HG03558 (cell line): Measurements from ENCODE around the gene ASTN1.

ENCODE experiments used
- ATAC-seq: cut with Tn5 transposase; IDR thresholded peaks from one replicate; pipeline ENCODE4 v1.9.1; 2021; ENCODE audit warnings: moderate number of reproducible peaks; ENCODE audit not compliant: unreplicated experiment; ENCODE audit errors: extremely low read depth

Gene ASTN1

GRCh38 chr1:177001556-177001955, 163.0 kb downstream of the ASTN1 start:
- ATAC-seq: no peak

- ATAC-seq: no peak
Observed at GRCh38 chr1:176998183-176998795, 166.2 kb downstream of the ASTN1 start.

- no peak for ATAC-seq
Observed at GRCh38 chr1:176996456-176997090, 167.9 kb downstream of the ASTN1 start.

GRCh38 chr1:176994931-176995596, 169.4 kb downstream of the ASTN1 start:
- ATAC-seq: no peak

GRCh38 chr1:176993587-176993986, 170.9 kb downstream of the ASTN1 start:
- ATAC-seq: no peak

GRCh38 chr1:176989754-176990153, 174.8 kb downstream of the ASTN1 start:
- no peak for ATAC-seq

- no peak for ATAC-seq
Observed at GRCh38 chr1:176989023-176989422, 175.5 kb downstream of the ASTN1 start.

GRCh38 chr1:176987016-176987415, 177.5 kb downstream of the ASTN1 start:
- ATAC-seq: no peak

GRCh38 chr1:176983731-176984130, 180.8 kb downstream of the ASTN1 start:
- no peak for ATAC-seq

GRCh38 chr1:176976771-176977170, 187.7 kb downstream of the ASTN1 start:
- ATAC-seq: no peak

- ATAC-seq: no peak
Observed at GRCh38 chr1:176976225-176976624, 188.3 kb downstream of the ASTN1 start.

GRCh38 chr1:176964687-176965086, 199.8 kb downstream of the ASTN1 start:
- ATAC-seq: no peak

- no peak for ATAC-seq
Observed at GRCh38 chr1:176963181-176963580, 201.3 kb downstream of the ASTN1 start.

- no peak for ATAC-seq
Observed at GRCh38 chr1:176961678-176962077, 202.8 kb downstream of the ASTN1 start.

GRCh38 chr1:176959191-176959820, 205.2 kb downstream of the ASTN1 start:
- ATAC-seq: no peak

- ATAC-seq: no peak
Observed at GRCh38 chr1:176957603-176958002, 206.9 kb downstream of the ASTN1 start.

GRCh38 chr1:176954242-176954641, 210.3 kb downstream of the ASTN1 start:
- no peak for ATAC-seq

- ATAC-seq: no peak
Observed at GRCh38 chr1:176950736-176951324, 213.7 kb downstream of the ASTN1 start.

GRCh38 chr1:176949033-176949662, 215.4 kb downstream of the ASTN1 start:
- no peak for ATAC-seq

GRCh38 chr1:176944606-176945005, 219.9 kb downstream of the ASTN1 start:
- no peak for ATAC-seq
